Stomach (tissue), 19 donors: ENCODE measurements around the gene EPN2. TPM values are rescaled to one million over a fixed set of nuclear protein-coding genes. Genes with fewer than 3 reads are reported as not detected.
"Not testable (repeated sequence)": the region's sequence is repeated elsewhere in the genome, so short reads cannot be mapped to it uniquely, and the experiment has no call there.

Experiments
- DNase-seq, 2 donors: peaks; one replicate each; pipeline versions ENCODE4 v3.0.0 to v3.0.0-alpha.2; 2013 to 2019
- H3K27ac ChIP-seq, 5 donors: fragments of 200-600 bp in 4 of 5; sonication (generic) in 4 of 5; one replicate each; pipeline ENCODE4 v1.5.1; 2013 to 2019; ENCODE audit warnings: mild to moderate bottlenecking in 1 of 5, moderate library complexity in 1 of 5
- H3K27me3 ChIP-seq, 3 donors: fragments of 200-600 bp; sonication (generic); one replicate each; pipeline ENCODE4 v1.5.1; 2017 to 2019; ENCODE audit warnings: mixed run types in 1 of 3
- H3K36me3 ChIP-seq, 4 donors: fragments of 200-600 bp; sonication (generic); 1 replicate in 3 of 4; 2 replicates in 1 of 4; pipeline ENCODE4 v1.5.1; 2016 to 2019
- H3K4me1 ChIP-seq, 4 donors: fragments of 200-600 bp; sonication (generic); one replicate each; pipeline ENCODE4 v1.5.1; 2016 to 2019
- H3K4me3 ChIP-seq, 4 donors: fragments of 200-600 bp; sonication (generic) in 3 of 4; one replicate each; pipeline ENCODE4 v1.5.1; 2016 to 2019; ENCODE audit warnings: mild to moderate bottlenecking in 1 of 4
- H3K9me3 ChIP-seq, 4 donors: fragments of 200-600 bp; sonication (generic); one replicate each; pipeline ENCODE4 v1.5.1; 2016 to 2019
- POLR2AphosphoS5 ChIP-seq, 3 donors: sonication (generic); formaldehyde crosslinking; IDR thresholded peaks; one replicate each; pipeline ENCODE4 v1.6.1; 2016; ENCODE audit warnings: antibody characterized with exemption in 3 of 3
- WGBS, 5 donors: extraction: QIAGEN DNeasy Blood & Tissue Kit in 3 of 5; methylation state at CpG; one replicate each; pipeline versions ENCODE4 v1.1.5 to v1.1.7; 2013 to 2018; 5-methylcytosine and 5-hydroxymethylcytosine counted together
- intact Hi-C: fragments of 100-400 bp; cut with DNase I; formaldehyde crosslinking; loops from one replicate; pipeline ENCODE4 v1.15.1; 2023; ENCODE audit warnings: low total_unique reads
- long read RNA-seq, 10 donors: transcript quantifications; one replicate each; lab custom pipeline, GENCODE V29; 2026
- polyA plus RNA-seq, 3 donors: library from polyadenylated mRNA; stranded (reverse); fragments of 200-250 nt; gene quantifications; one replicate each; pipeline ENCODE4 v1.2.3, GENCODE V29; 2013
- total RNA-seq, 5 donors: library from RNA; depleted of rRNA; stranded (reverse); fragments of >200 nt; gene quantifications; one replicate each; pipeline versions ENCODE4 v1.1.0 to v1.2.3, GENCODE V29; 2014 to 2016
- donor health status: healthy with polysubstance abuse.
- donor health status: Bipolar disorder and iron deficiency.
- donor health status: healthy.

EPN2 gene
- total RNA-seq (10 to 100 TPM; 24.5 to 71.9 (median 32.1) TPM), polyA plus RNA-seq (10 to 100 TPM; 10.7 to 21.1 (median 11.9) TPM)
- long read RNA-seq, donor 1, full-length matches to known transcripts = 10 of 27 reads
- long read RNA-seq, donor 1, partial matches to known transcripts = 17 of 27 reads
- long read RNA-seq, donor 1, other reads (novel, unspliced or antisense) = 0 of 27 reads
- long read RNA-seq, donor 2, full-length matches to known transcripts = 11 of 28 reads
- long read RNA-seq, donor 2, partial matches to known transcripts = 17 of 28 reads
- long read RNA-seq, donor 2, other reads (novel, unspliced or antisense) = 0 of 28 reads
- long read RNA-seq, donor 3, full-length matches to known transcripts = 3 of 3 reads
- long read RNA-seq, donor 3, partial matches to known transcripts = 0 of 3 reads
- long read RNA-seq, donor 3, other reads (novel, unspliced or antisense) = 0 of 3 reads
- long read RNA-seq, donor 4, partial matches to known transcripts = 0 of 1 reads
- long read RNA-seq, donor 4, other reads (novel, unspliced or antisense) = 0 of 1 reads
- long read RNA-seq, donor 5, transcript EPN2-221 (3 exons, 309 nt) = major isoform, 10 of 16 reads
- long read RNA-seq, donor 5, partial matches to known transcripts = 5 of 16 reads
- long read RNA-seq, donor 5, other reads (novel, unspliced or antisense) = 0 of 16 reads
- long read RNA-seq, donor 6, full-length matches to known transcripts = 14 of 23 reads
- long read RNA-seq, donor 6, partial matches to known transcripts = 9 of 23 reads
- long read RNA-seq, donor 6, other reads (novel, unspliced or antisense) = 0 of 23 reads
- long read RNA-seq, donor 7, full-length matches to known transcripts = 15 of 21 reads
- long read RNA-seq, donor 7, partial matches to known transcripts = 6 of 21 reads
- long read RNA-seq, donor 7, other reads (novel, unspliced or antisense) = 0 of 21 reads
- long read RNA-seq, donor 8, partial matches to known transcripts = 0 of 5 reads
- long read RNA-seq, donor 8, other reads (novel, unspliced or antisense) = 0 of 5 reads
- long read RNA-seq, donor 9, transcript EPN2-221 (3 exons, 309 nt) = major isoform, 5 of 5 reads
- long read RNA-seq, donor 9, partial matches to known transcripts = 0 of 5 reads
- long read RNA-seq, donor 9, other reads (novel, unspliced or antisense) = 0 of 5 reads
- long read RNA-seq, donor 10, full-length matches to known transcripts = 5 of 5 reads
- long read RNA-seq, donor 10, partial matches to known transcripts = 0 of 5 reads
- long read RNA-seq, donor 10, other reads (novel, unspliced or antisense) = 0 of 5 reads

- Histone ChIP-seq H3K4me3 (peak within 1 kb of the TSS; percentile 93 to 99 (median 98)), H3K27ac (peak within 1 kb of the TSS; percentile 83 to 92 (median 88)), H3K4me1 (peaks cover 9 to 40% (median 18%) of the 10 kb centered on the region in 4 donors)
- intact Hi-C loops, H3K36me3 ChIP-seq, H3K27me3 ChIP-seq, H3K9me3 ChIP-seq: not testable (repeated sequence)
- WGBS, 5 donors = 0% methylated on average over 1 to 18 of the region's 31 CpGs; no CpG with 5 or more reads in 2 of the 5 donors
- peak; percentile 71 to 85 for DNase-seq
These were observed at the start of gene EPN2 for GRCh38 chr17:19237139-19237388. TSS of gene EPN2 (plus strand) at chr17:19237366. CDS start at chr17:19283120, 45,754 bp downstream.

DNA sequence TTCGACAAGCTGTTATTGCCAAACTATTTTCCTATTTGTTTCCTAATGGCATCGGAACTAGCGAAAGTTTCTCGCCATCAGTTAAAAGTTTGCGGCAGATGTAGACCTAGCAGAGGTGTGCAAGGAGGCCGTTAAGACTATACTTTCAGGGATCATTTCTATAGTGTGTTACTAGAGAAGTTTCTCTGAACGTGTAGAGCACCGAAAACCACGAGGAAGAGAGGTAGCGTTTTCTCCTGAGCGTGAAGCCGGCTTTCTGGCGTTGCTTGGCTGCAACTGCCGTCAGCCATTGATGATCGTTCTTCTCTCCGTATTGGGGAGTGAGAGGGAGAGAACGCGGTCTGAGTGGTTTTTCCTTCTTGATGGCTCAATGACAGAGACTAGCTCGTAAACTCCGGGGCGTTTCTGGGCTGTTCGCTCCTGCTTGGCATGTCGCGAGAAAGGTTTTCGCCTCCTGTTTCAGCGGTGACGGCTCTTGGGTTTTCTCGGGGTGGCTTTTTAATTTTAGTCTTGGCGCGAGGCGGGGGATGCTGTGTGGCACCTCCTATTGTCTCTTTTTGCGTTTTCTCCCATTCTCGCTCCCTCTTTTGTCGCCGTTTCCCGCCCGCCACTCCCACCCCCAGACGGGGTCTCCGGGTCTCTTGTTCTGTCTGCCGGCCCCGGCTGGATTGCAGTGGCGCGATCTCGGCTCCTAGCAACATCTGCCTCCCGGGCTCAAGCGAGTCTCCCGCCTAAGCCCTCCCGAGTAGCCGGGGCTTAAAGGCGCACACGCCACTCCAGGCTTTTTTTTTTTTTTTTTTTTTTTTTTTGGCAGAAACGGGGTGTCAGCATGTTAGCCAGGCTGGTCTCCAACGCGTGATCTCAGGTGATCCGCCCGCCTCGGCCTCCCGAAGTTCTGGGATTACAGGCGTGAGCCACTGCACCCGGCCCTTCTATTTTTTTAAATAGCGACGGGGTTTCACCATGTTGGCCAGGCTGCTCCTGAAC is 49.0 kb upstream of the EPN2 start:
- H3K27me3 ChIP-seq, H3K4me3 ChIP-seq, H3K9me3 ChIP-seq, H3K36me3 ChIP-seq, H3K4me1 ChIP-seq, intact Hi-C loops, DNase-seq: not testable (repeated sequence)
- TF ChIP-seq POLR2AphosphoS5 (IDR thresholded peaks at IDR 0.05) = peak in 2 of 3 donors; percentile 96 to 100
- WGBS, 5 donors = 0 to 1% (median 0%) methylated on average over 9 to 10 of the region's 62 CpGs; no CpG with 5 or more reads in 1 of the 5 donors
- H3K27ac ChIP-seq = peak overlapping the region in 2 of 5 donors; percentile 50 to 68

DNA sequence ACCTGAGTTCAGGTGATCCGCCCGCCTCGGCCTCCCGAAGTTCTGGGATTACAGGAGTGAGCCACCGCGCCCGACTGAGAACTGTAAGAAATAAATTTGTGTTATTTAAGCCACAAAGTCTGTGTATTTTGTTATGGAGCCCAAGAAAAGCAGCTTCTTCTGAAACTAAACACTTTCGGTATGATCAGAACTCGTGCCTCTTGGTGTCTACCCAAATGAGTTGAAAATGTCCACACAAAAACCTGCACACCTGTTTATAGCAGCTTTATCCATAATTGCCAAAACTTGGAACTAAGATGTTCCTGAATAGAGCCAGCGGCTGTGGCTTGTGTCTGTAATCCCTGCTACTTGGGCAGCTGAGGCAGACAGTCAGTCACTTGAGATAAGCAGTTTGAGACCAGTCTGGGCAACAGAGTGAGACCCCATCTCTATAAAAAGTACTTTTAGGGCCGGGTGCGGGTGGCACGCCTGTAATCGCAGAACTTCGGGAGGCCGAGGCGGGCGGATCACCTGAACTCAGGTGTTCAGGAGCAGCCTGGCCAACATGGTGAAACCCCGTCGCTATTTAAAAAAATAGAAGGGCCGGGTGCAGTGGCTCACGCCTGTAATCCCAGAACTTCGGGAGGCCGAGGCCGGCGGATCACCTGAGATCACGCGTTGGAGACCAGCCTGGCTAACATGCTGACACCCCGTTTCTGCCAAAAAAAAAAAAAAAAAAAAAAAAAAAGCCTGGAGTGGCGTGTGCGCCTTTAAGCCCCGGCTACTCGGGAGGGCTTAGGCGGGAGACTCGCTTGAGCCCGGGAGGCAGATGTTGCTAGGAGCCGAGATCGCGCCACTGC is 48.1 kb upstream of the EPN2 start:
- H3K4me1 ChIP-seq, DNase-seq, H3K9me3 ChIP-seq, H3K4me3 ChIP-seq, intact Hi-C loops, H3K36me3 ChIP-seq, H3K27me3 ChIP-seq, H3K27ac ChIP-seq: not testable (repeated sequence)
- WGBS, 5 donors = no CpG with 5 or more reads among the region's 39 CpGs

GRCh38 chr17:19189781-19190405 is 47.3 kb upstream of the EPN2 start:
- DNase-seq, H3K4me3 ChIP-seq, intact Hi-C loops, H3K9me3 ChIP-seq, H3K27me3 ChIP-seq, H3K36me3 ChIP-seq, H3K27ac ChIP-seq, H3K4me1 ChIP-seq: not testable (repeated sequence)
- WGBS, 5 donors = no CpG with 5 or more reads among the region's 36 CpGs

DNA sequence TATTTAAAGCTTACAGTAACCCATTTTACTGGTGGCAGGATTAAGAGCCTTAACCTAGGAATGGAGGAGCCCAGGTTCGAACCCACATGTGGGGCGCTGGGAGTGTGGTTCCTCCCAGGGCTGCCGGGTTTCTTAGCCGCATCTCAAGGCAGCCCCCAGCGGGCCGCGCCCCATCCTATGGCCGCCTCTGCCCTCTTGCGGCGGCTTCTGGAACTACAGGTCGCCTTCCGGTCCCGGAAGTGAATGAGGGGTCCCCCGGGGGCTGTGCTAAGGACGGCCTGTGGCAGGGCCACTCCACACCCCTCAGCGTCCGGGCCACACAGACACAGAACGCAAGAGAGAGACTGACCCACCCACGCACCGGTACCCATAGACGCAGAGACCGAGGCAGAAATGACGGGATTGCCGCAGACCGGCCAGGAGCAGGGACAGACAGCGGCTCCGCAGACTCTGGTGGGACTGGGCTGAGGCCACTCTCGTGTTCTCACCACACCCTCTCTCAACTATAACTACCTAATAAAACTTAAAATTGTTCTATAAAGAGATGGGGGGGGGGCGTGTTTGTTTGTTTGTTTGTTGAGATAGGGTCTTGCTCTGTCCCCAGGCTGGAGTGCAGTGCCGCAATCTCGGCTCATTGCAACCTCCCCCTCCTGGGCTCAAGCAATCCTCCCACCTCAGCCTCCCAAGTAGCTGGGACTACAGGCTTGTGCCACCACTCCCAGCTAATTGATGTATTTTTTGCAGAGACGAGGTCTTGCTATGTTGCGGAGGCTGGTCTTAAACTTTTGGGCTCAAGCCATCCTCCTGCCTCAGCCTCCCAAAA is 40.6 kb upstream of the EPN2 start:
- H3K36me3 ChIP-seq, DNase-seq, H3K9me3 ChIP-seq, intact Hi-C loops, H3K4me1 ChIP-seq, H3K27me3 ChIP-seq: not testable (repeated sequence)
- H3K4me3 ChIP-seq = peak overlapping the region; percentile 13 to 47 (median 22)
- peak overlapping the region in 1 of 5 donors; percentile 39 for H3K27ac ChIP-seq
- 0% methylated on average over 1 to 7 of the region's 33 CpGs; no CpG with 5 or more reads in 3 of the 5 donors for WGBS, 5 donors

DNA sequence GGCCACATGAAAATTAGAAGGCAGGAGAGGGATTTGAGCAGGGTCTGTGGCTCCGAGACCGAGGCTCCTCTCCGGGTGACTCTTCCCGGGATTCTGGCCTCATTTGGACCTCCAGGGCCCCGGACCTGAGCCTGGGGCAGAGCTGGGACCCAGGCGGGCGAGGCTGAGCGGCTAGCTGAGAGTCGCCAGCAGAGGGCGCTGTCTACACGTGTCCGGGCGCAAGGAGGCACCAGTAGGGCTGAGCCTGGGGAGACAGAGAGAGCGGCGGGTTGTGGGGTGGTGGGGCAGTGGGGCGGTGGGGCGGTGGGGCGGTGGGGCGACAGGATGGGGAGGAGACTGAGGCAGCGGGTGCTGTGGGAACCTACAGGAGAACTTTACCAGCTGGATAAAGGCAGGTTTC is 34.7 kb upstream of the EPN2 start:
- intact Hi-C loops, H3K27ac ChIP-seq, H3K4me3 ChIP-seq, H3K4me1 ChIP-seq, H3K9me3 ChIP-seq, H3K36me3 ChIP-seq, DNase-seq, H3K27me3 ChIP-seq: not testable (repeated sequence)
- no CpG with 5 or more reads among the region's 20 CpGs for WGBS, 5 donors

DNA sequence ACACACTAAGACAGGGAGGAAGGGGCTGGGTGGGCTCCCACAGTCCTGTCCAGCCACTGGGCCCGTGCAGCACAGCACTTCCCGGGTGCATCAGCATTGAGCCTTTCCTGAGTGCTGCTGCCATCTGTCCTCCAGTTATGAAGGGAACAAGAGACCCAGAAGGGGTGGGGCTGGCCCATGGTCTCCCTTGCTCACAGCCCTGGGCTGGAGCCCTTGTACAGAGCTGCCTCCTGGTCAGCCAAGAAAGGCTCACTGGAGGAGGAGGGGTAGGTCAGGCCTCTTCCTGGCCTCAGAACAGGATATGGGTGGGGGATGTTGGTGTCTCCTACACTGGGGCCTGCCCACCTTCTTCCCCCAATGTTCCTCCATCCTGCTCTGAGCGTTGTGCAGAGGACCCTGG is 33.7 kb upstream of the EPN2 start:
- intact Hi-C loops, H3K4me3 ChIP-seq, H3K9me3 ChIP-seq, H3K36me3 ChIP-seq, H3K4me1 ChIP-seq, DNase-seq, H3K27me3 ChIP-seq, H3K27ac ChIP-seq: not testable (repeated sequence)
- no CpG with 5 or more reads among the region's 3 CpGs for WGBS, 5 donors

DNA sequence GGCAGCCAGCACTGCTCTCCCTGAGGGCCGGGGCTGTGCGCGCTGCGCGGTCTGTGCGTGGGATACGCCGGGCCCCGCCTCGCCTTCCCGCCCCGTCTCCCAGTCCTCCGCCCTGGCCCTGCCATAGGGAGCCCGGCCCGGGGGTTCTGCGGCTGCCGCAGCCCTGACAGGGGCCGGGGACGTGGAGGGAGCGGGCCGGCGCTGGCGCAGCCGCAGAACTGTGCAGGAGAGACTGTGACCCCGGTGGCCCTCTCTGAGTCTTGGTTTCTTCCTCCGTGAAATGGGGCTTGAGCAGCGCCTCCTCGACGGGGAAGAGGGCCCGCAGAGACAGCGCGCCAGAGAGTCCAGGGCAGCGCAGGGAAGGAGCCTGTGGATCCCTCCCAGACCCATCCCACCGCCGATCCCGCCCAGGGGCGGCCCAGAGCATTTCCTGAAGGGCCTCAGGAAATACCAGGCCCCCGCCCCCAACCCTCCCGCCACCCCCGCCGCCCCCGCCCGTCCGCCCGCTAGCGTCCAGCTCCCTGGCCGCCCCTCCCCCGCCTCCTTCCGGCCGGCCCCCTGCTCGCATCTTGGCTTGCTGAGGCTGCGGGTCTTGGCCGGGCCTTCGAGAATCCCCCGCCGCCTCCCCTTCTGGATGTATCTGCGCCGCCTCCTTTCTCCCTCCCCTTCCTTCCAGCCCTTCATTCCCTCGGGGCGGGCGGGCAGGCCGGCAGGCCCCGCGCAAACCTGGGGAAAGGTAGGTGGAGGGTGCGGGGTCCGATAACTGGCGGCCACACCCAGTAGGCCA is 21.9 kb upstream of the EPN2 start:
- no CpG with 5 or more reads among the region's 67 CpGs for WGBS, 5 donors
- H3K9me3 ChIP-seq, H3K36me3 ChIP-seq, H3K27me3 ChIP-seq, intact Hi-C loops, H3K27ac ChIP-seq, H3K4me3 ChIP-seq, H3K4me1 ChIP-seq, DNase-seq: not testable (repeated sequence)
